Upper lobe of right lung (tissue), 1 donor: ENCODE measurements around the gene PSME4. TPM values are rescaled to one million over a fixed set of nuclear protein-coding genes. Genes with fewer than 3 reads are reported as not detected.

ENCODE experiments used
- ATAC-seq: fragments of 200-7000 bp; cut with Tn5 transposase; one replicate; pipeline ENCODE4 v1.9.1; 2020; ENCODE audit warnings: mild to moderate bottlenecking, moderate library complexity
- DNase-seq: peaks from one replicate; pipeline ENCODE4 v3.0.0-alpha.2; 2020
- H3K27ac ChIP-seq: fragments of 200-600 bp; one replicate; pipeline ENCODE4 v1.8.0; 2022
- H3K27me3 ChIP-seq: fragments of 200-600 bp; one replicate; pipeline ENCODE4 v1.8.0; 2022; ENCODE audit warnings: mild to moderate bottlenecking
- H3K36me3 ChIP-seq: fragments of 200-600 bp; one replicate; pipeline ENCODE4 v1.8.0; 2022
- H3K4me1 ChIP-seq: fragments of 200-600 bp; one replicate; pipeline ENCODE4 v1.8.0; 2022
- H3K4me3 ChIP-seq: fragments of 200-600 bp; one replicate; pipeline ENCODE4 v1.8.0; 2022; ENCODE audit warnings: mild to moderate bottlenecking
- H3K9me3 ChIP-seq: fragments of 200-600 bp; one replicate; pipeline ENCODE4 v1.8.0; 2022
- intact Hi-C: fragments of 100-400 bp; cut with DNase I; formaldehyde crosslinking; loops from one replicate; pipeline ENCODE4 v1.11.0; 2022
- total RNA-seq: library from RNA; stranded (reverse); fragmentation: NEBNext Ultra II Directional; extraction: Animal tissue kit (Norgen Biotek cat#: 25700); gene quantifications from one replicate; pipeline ENCODE4 v1.2.1, GENCODE V29; 2021
- TF ChIP-seq, protein P1 (sequence below): fragments of 200-600 bp; IDR thresholded peaks from one replicate; pipeline ENCODE4 v1.8.0; 2022; ENCODE audit warnings: antibody characterized with exemption
- donor health status: DM: no; HTN: yes; CAD: no; lungs with severe emphysema.

The PSME4 gene
- total RNA-seq, 1 donor from 2014 or later = 44.5 TPM

- Histone ChIP-seq H3K4me3 (no peak overlapping the region), H3K9me3 (no peaks in the 10 kb centered on the region), H3K4me1 (peaks cover 11% of the 10 kb centered on the region), H3K36me3 (no peaks in the 10 kb centered on the region), H3K27ac (no peak overlapping the region), H3K27me3 (no peaks in the 10 kb centered on the region)
- DNase-seq (no peak), ATAC-seq (no peak)
- TF ChIP-seq, protein P1, sequence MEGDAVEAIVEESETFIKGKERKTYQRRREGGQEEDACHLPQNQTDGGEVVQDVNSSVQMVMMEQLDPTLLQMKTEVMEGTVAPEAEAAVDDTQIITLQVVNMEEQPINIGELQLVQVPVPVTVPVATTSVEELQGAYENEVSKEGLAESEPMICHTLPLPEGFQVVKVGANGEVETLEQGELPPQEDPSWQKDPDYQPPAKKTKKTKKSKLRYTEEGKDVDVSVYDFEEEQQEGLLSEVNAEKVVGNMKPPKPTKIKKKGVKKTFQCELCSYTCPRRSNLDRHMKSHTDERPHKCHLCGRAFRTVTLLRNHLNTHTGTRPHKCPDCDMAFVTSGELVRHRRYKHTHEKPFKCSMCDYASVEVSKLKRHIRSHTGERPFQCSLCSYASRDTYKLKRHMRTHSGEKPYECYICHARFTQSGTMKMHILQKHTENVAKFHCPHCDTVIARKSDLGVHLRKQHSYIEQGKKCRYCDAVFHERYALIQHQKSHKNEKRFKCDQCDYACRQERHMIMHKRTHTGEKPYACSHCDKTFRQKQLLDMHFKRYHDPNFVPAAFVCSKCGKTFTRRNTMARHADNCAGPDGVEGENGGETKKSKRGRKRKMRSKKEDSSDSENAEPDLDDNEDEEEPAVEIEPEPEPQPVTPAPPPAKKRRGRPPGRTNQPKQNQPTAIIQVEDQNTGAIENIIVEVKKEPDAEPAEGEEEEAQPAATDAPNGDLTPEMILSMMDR = no peak
- intact Hi-C loops = no loop called here
Observed at GRCh38 chr2:53991948-53992347, 21.2 kb upstream of the PSME4 start.

GRCh38 chr2:53989210-53989862, 18.5 kb upstream of the PSME4 start:
- DNase-seq = no peak
- no peak overlapping the region for H3K4me3 ChIP-seq
- H3K27ac ChIP-seq = no peak overlapping the region
- no peak for ATAC-seq
- H3K36me3 ChIP-seq = no peaks in the 10 kb centered on the region
- peaks cover 11% of the 10 kb centered on the region for H3K4me1 ChIP-seq
- TF ChIP-seq, protein P1 = no peak
- H3K27me3 ChIP-seq = no peaks in the 10 kb centered on the region
- H3K9me3 ChIP-seq = no peaks in the 10 kb centered on the region
- intact Hi-C loops = no loop called here

- DNase-seq (no peak), ATAC-seq (no peak)
- Histone ChIP-seq H3K36me3 (no peaks in the 10 kb centered on the region), H3K4me3 (no peak overlapping the region), H3K27me3 (no peaks in the 10 kb centered on the region), H3K27ac (peak overlapping the region; percentile 18), H3K9me3 (no peaks in the 10 kb centered on the region), H3K4me1 (peaks cover 11% of the 10 kb centered on the region)
- TF ChIP-seq, protein P1 = no peak
- intact Hi-C loops = no loop called here
Observed at GRCh38 chr2:53987336-53987921, 16.6 kb upstream of the PSME4 start.

DNA sequence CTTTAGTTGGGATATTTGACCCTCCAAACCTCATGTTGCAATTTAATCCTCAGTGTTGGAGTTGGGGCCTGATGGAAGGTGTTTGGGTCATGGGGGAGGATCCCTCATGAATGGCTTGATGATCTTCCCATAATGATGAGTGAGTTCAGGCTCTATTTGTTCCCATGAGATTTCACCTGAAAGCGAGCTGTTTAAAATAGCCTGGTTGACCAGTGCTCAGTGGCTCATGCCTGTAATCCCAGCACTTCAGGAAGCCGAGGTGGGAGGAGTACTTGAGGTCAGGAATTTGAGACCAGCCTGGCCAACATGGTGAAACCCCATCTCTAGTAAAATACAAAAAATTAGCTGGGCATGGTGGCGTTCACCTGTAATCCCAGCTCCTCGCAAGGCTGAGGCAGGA, 14.9 kb upstream of the PSME4 start:
- TF ChIP-seq, protein P1 = no peak
- no peaks in the 10 kb centered on the region for H3K27me3 ChIP-seq
- H3K9me3 ChIP-seq = no peaks in the 10 kb centered on the region
- no peaks in the 10 kb centered on the region for H3K36me3 ChIP-seq
- DNase-seq = no peak
- H3K27ac ChIP-seq = no peak overlapping the region
- intact Hi-C loops = no loop called here
- ATAC-seq = no peak
- no peak overlapping the region for H3K4me3 ChIP-seq
- peaks cover 11% of the 10 kb centered on the region for H3K4me1 ChIP-seq

- Histone ChIP-seq H3K4me1 (peaks cover 31% of the 10 kb centered on the region), H3K27ac (peak overlapping the region; percentile 97), H3K27me3 (no peaks in the 10 kb centered on the region), H3K36me3 (peaks cover 9% of the 10 kb centered on the region), H3K9me3 (no peaks in the 10 kb centered on the region), H3K4me3 (peak overlapping the region; percentile 97)
- TF ChIP-seq, protein P1 = no peak
- no peak for DNase-seq
- peak; percentile 63 for ATAC-seq
- intact Hi-C loops = no loop called here
Observed at GRCh38 chr2:53969968-53970723, 647 bp downstream of the PSME4 start.
